Colonic mucosa (tissue), 4 donors: ENCODE data around the gene IL21R. TPM values are rescaled to one million over a fixed set of nuclear protein-coding genes. Genes with fewer than 3 reads are reported as not detected.
"Not testable (repeated sequence)": the region's sequence is repeated elsewhere in the genome, so short reads cannot be mapped to it uniquely, and the experiment has no call there.

Source experiments
- DNase-seq: peaks from one replicate; pipeline ENCODE4 v3.0.0-alpha.2; 2020
- H3K27ac ChIP-seq: fragments of 200-600 bp; one replicate; pipeline ENCODE4 v1.8.0; 2021
- H3K27me3 ChIP-seq: fragments of 200-600 bp; one replicate; pipeline ENCODE4 v1.8.0; 2021
- H3K36me3 ChIP-seq: fragments of 200-600 bp; one replicate; pipeline ENCODE4 v1.8.0; 2021
- H3K4me1 ChIP-seq: fragments of 200-600 bp; one replicate; pipeline ENCODE4 v1.8.0; 2021; ENCODE audit warnings: mild to moderate bottlenecking
- H3K4me3 ChIP-seq: fragments of 200-600 bp; one replicate; pipeline ENCODE4 v1.8.0; 2021
- H3K9ac ChIP-seq, 2 donors: one replicate each; pipeline ENCODE4 v1.7.0; 2013; ENCODE audit warnings: control low read depth in 2 of 2, low read depth in 2 of 2, low read length in 2 of 2
- H3K9me3 ChIP-seq: fragments of 200-600 bp; one replicate; pipeline ENCODE4 v1.8.0; 2021
- CTCF ChIP-seq: fragments of 200-600 bp; IDR thresholded peaks from one replicate; pipeline ENCODE4 v1.8.0; 2022; ENCODE audit warnings: antibody characterized with exemption, mild to moderate bottlenecking
- intact Hi-C: fragments of 100-400 bp; cut with DNase I; formaldehyde crosslinking; loops from one replicate; pipeline ENCODE4 v1.14.1; 2022
- total RNA-seq, 2 donors: library from RNA; stranded (reverse); fragmentation: NEBNext Ultra II Directional in 1 of 2; extraction: Animal tissue kit (Norgen Biotek cat#: 25700) in 1 of 2; gene quantifications; one replicate each; pipeline ENCODE4 v1.2.1, GENCODE V29; 2021
- donor health status: healthy.
- donor health status: DM: no; HTN: no; CAD: no.
- donor health status: DM: no; HTN: no; CAD: no.

IL21R gene
- total RNA-seq, 2 donors from 2014 or later = 0.56 to 0.91 TPM

GRCh38 chr16:27430512-27430911, 28.5 kb downstream of the IL21R start:
- no peaks in the 10 kb centered on the region for H3K27me3 ChIP-seq
- H3K9ac ChIP-seq = no peak overlapping the region
- intact Hi-C loops = no loop called here
- H3K4me3 ChIP-seq = no peak overlapping the region
- no peak for TF ChIP-seq CTCF
- H3K36me3 ChIP-seq = no peaks in the 10 kb centered on the region
- no peak overlapping the region for H3K27ac ChIP-seq
- H3K4me1 ChIP-seq = no peaks in the 10 kb centered on the region
- H3K9me3 ChIP-seq = no peaks in the 10 kb centered on the region
- no peak for DNase-seq

GRCh38 chr16:27430923-27431484, 29.0 kb downstream of the IL21R start:
- H3K36me3 ChIP-seq = no peaks in the 10 kb centered on the region
- H3K4me1 ChIP-seq = no peaks in the 10 kb centered on the region
- no peaks in the 10 kb centered on the region for H3K27me3 ChIP-seq
- H3K27ac ChIP-seq = no peak overlapping the region
- no peak for TF ChIP-seq CTCF
- intact Hi-C loops = no loop called here
- no peaks in the 10 kb centered on the region for H3K9me3 ChIP-seq
- no peak overlapping the region for H3K4me3 ChIP-seq
- DNase-seq = peak; percentile 15
- H3K9ac ChIP-seq = no peak overlapping the region

- peak; percentile 5 for DNase-seq
- no peak for TF ChIP-seq CTCF
- H3K9ac ChIP-seq = no peak overlapping the region
Observed at GRCh38 chr16:27431773-27432532, 30.0 kb downstream of the IL21R start.

GRCh38 chr16:27432558-27432957, 30.6 kb downstream of the IL21R start:
- Histone ChIP-seq H3K9ac (no peak overlapping the region), H3K27me3 (no peaks in the 10 kb centered on the region), H3K4me3 (no peak overlapping the region), H3K27ac (no peak overlapping the region), H3K4me1 (no peaks in the 10 kb centered on the region), H3K36me3 (no peaks in the 10 kb centered on the region), H3K9me3 (no peaks in the 10 kb centered on the region)
- no peak for TF ChIP-seq CTCF
- intact Hi-C loops = no loop called here
- DNase-seq = no peak

More at GRCh38 chr16:27431773-27432532, 30.0 kb downstream of the IL21R start:
- Histone ChIP-seq H3K36me3 (no peaks in the 10 kb centered on the region), H3K4me1 (no peaks in the 10 kb centered on the region), H3K4me3 (no peak overlapping the region), H3K27ac (no peak overlapping the region), H3K27me3 (no peaks in the 10 kb centered on the region), H3K9me3 (no peaks in the 10 kb centered on the region)
- intact Hi-C loops = no loop called here

- H3K9ac ChIP-seq, H3K36me3 ChIP-seq, H3K4me1 ChIP-seq, intact Hi-C loops, H3K9me3 ChIP-seq, H3K27ac ChIP-seq, H3K27me3 ChIP-seq, H3K4me3 ChIP-seq: not testable (repeated sequence)
- DNase-seq = peak; percentile 3
Observed at GRCh38 chr16:27433191-27433590, 31.2 kb downstream of the IL21R start.

GRCh38 chr16:27433636-27434035, 31.7 kb downstream of the IL21R start:
- no peak for TF ChIP-seq CTCF
- DNase-seq = peak; percentile 3
- no peaks in the 10 kb centered on the region for H3K4me1 ChIP-seq
- H3K4me3 ChIP-seq = no peak overlapping the region
- H3K27ac ChIP-seq = no peak overlapping the region
- no peaks in the 10 kb centered on the region for H3K27me3 ChIP-seq
- H3K9me3 ChIP-seq = no peaks in the 10 kb centered on the region
- intact Hi-C loops = no loop called here
- H3K36me3 ChIP-seq = no peaks in the 10 kb centered on the region
- no peak overlapping the region for H3K9ac ChIP-seq
